Measurements from ENCODE around the gene CXCL5. TPM values are rescaled to one million over a fixed set of nuclear protein-coding genes. Genes with fewer than 3 reads are reported as not detected.

Gene CXCL5
- total and polyA plus RNA-seq, 2 experiments from 2014 or later = 7.5 to 7.6 TPM

DNA sequence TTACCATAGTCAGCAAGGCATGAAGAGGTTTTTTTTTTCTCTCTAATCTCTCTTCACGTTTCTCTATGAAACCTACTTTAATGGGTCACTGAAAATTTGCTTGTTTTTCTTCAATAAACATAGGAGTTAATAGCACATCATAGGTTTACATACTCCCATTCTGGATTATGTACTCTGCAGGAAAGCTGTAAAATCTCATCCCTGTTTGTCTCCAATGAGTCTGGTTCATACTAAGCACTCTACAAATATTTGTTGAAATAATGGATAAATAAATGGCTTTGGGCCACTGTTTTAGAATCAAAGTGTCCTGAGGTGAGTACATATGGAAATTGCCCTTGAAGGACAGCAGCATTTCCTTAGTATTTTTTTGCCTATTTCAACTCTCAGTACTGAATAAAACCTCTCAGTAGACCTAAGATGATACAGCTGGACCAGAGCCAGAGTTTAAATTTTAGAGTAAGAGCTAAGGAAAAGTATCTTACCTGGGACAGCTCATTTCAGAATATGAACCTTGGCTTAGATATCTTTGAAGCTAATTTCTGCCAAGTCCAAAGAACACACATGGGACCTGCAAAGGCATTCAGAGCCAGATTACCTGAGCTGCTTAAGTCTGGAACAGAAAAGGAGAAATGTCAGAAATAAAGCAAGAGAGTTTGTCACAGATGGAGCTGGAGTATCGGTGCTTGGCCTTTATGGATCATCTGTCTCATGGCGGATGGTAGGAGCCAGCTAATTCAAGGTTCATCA, 51.1 kb downstream of the CXCL5 start (continued):
- TF ChIP-seq, protein P1, sequence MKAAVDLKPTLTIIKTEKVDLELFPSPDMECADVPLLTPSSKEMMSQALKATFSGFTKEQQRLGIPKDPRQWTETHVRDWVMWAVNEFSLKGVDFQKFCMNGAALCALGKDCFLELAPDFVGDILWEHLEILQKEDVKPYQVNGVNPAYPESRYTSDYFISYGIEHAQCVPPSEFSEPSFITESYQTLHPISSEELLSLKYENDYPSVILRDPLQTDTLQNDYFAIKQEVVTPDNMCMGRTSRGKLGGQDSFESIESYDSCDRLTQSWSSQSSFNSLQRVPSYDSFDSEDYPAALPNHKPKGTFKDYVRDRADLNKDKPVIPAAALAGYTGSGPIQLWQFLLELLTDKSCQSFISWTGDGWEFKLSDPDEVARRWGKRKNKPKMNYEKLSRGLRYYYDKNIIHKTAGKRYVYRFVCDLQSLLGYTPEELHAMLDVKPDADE (IDR thresholded peaks at IDR 0.05) = no peak
- TF ChIP-seq ZNF114 (CRISPR knock-in tag; IDR thresholded peaks at IDR 0.05) = no peak
- no peak for TF ChIP-seq EZH2phosphoT487 (IDR thresholded peaks at IDR 0.05; ENCODE audit: unreplicated experiment)
- TF ChIP-seq ZNF331 (CRISPR knock-in tag; IDR thresholded peaks at IDR 0.05; ENCODE audit: low read depth) = no peak
- no peak for TF ChIP-seq STAT1 (IDR thresholded peaks at IDR 0.05; ENCODE audit: unreplicated experiment)
- TF ChIP-seq NANOG (IDR thresholded peaks at IDR 0.05; ENCODE audit: borderline replicate concordance) = no peak
- TF ChIP-seq, protein P2, sequence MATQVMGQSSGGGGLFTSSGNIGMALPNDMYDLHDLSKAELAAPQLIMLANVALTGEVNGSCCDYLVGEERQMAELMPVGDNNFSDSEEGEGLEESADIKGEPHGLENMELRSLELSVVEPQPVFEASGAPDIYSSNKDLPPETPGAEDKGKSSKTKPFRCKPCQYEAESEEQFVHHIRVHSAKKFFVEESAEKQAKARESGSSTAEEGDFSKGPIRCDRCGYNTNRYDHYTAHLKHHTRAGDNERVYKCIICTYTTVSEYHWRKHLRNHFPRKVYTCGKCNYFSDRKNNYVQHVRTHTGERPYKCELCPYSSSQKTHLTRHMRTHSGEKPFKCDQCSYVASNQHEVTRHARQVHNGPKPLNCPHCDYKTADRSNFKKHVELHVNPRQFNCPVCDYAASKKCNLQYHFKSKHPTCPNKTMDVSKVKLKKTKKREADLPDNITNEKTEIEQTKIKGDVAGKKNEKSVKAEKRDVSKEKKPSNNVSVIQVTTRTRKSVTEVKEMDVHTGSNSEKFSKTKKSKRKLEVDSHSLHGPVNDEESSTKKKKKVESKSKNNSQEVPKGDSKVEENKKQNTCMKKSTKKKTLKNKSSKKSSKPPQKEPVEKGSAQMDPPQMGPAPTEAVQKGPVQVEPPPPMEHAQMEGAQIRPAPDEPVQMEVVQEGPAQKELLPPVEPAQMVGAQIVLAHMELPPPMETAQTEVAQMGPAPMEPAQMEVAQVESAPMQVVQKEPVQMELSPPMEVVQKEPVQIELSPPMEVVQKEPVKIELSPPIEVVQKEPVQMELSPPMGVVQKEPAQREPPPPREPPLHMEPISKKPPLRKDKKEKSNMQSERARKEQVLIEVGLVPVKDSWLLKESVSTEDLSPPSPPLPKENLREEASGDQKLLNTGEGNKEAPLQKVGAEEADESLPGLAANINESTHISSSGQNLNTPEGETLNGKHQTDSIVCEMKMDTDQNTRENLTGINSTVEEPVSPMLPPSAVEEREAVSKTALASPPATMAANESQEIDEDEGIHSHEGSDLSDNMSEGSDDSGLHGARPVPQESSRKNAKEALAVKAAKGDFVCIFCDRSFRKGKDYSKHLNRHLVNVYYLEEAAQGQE (IDR thresholded peaks at IDR 0.05; ENCODE audit: unreplicated experiment) = no peak

- Histone ChIP-seq H2AFZ (no peak overlapping the region), H3K4me3 (no peak overlapping the region), H3K79me2 (replicated peaks; ENCODE audit: insufficient read depth) (no peaks in the 10 kb centered on the region), H3K27me3 (ENCODE audit: insufficient read depth) (peaks cover 93% of the 10 kb centered on the region), H3K27ac (ENCODE audit: low read depth) (no peak overlapping the region), H3K4me1 (ENCODE audit: insufficient read depth) (peaks cover 28% of the 10 kb centered on the region), H3K36me3 (ENCODE audit: insufficient read depth) (no peaks in the 10 kb centered on the region), H4K20me1 (replicated peaks; ENCODE audit: insufficient read depth) (no peaks in the 10 kb centered on the region), H3K9me2 (ENCODE audit: insufficient read depth) (no peaks in the 10 kb centered on the region), H3F3A (replicated peaks; ENCODE audit: low read depth) (no peaks in the 10 kb centered on the region), H3K4me2 (no peak overlapping the region)
- H3K4me3 Mint-ChIP-seq = no peak overlapping the region
- H3K27me3 Mint-ChIP-seq (ENCODE audit: insufficient read depth, low read depth, poor library complexity) = peaks cover 67% of the 10 kb centered on the region
- H3K27ac Mint-ChIP-seq = no peak overlapping the region
- ATAC-seq (no peak), DNase-seq (ENCODE audit: low spot score) (no peak)
- peaks cover 34% of the 10 kb centered on the region for H3K4me1 Mint-ChIP-seq
- no peaks in the 10 kb centered on the region for H3K9me3 Mint-ChIP-seq
- H3K36me3 Mint-ChIP-seq (ENCODE audit: low read depth) = no peaks in the 10 kb centered on the region
- TF ChIP-seq NANOG (IDR thresholded peaks at IDR 0.05; ENCODE audit: borderline replicate concordance) = no peak
- TF ChIP-seq EZH2phosphoT487 (IDR thresholded peaks at IDR 0.05; ENCODE audit: unreplicated experiment) = no peak
- TF ChIP-seq ZNF114 (CRISPR knock-in tag; IDR thresholded peaks at IDR 0.05) = no peak
- no peak for TF ChIP-seq ZNF331 (CRISPR knock-in tag; IDR thresholded peaks at IDR 0.05; ENCODE audit: low read depth)
- no peak for TF ChIP-seq JUNB (IDR thresholded peaks at IDR 0.05; ENCODE audit: unreplicated experiment)
- TF ChIP-seq, protein P1 (IDR thresholded peaks at IDR 0.05) = no peak
- TF ChIP-seq STAT1 (IDR thresholded peaks at IDR 0.05; ENCODE audit: unreplicated experiment) = no peak
- TF ChIP-seq POLR2AphosphoS5 (IDR thresholded peaks at IDR 0.05; ENCODE audit: low read depth) = no peak
- no peak for TF ChIP-seq CREB1 (CRISPR knock-in tag; IDR thresholded peaks at IDR 0.05; ENCODE audit: low read depth)
- TF ChIP-seq, protein P2 (IDR thresholded peaks at IDR 0.05; ENCODE audit: unreplicated experiment) = no peak
- no peak for TF ChIP-seq EZH2 (IDR thresholded peaks at IDR 0.05; ENCODE audit: low read depth, unreplicated experiment)
Observed at GRCh38 chr4:73945674-73946449, 52.6 kb downstream of the CXCL5 start.
